ENCODE data around the gene SLC25A25.

GRCh38 chr9:128143525-128144238 is 75.7 kb downstream of the SLC25A25 start:
- TF ChIP-seq, protein P1, sequence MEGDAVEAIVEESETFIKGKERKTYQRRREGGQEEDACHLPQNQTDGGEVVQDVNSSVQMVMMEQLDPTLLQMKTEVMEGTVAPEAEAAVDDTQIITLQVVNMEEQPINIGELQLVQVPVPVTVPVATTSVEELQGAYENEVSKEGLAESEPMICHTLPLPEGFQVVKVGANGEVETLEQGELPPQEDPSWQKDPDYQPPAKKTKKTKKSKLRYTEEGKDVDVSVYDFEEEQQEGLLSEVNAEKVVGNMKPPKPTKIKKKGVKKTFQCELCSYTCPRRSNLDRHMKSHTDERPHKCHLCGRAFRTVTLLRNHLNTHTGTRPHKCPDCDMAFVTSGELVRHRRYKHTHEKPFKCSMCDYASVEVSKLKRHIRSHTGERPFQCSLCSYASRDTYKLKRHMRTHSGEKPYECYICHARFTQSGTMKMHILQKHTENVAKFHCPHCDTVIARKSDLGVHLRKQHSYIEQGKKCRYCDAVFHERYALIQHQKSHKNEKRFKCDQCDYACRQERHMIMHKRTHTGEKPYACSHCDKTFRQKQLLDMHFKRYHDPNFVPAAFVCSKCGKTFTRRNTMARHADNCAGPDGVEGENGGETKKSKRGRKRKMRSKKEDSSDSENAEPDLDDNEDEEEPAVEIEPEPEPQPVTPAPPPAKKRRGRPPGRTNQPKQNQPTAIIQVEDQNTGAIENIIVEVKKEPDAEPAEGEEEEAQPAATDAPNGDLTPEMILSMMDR (conservative IDR thresholded peaks at IDR 0.05; ENCODE audit: low read length): no peak
- TF ChIP-seq EZH2phosphoT487 (IDR thresholded peaks at IDR 0.05; ENCODE audit: borderline replicate concordance): no peak

Measured in Loucy (cell line).